ENCODE results near the gene CAMSAP1. TPM values are rescaled to one million over a fixed set of nuclear protein-coding genes. Genes with fewer than 3 reads are reported as not detected.

Gene CAMSAP1
- total RNA-seq, 6 experiments from 2014 or later = 5.2 to 16.1 (median 10.4) TPM

GRCh38 chr9:135850737-135851136 is 56.6 kb downstream of the CAMSAP1 start:
- Histone ChIP-seq H3K27ac (no peak overlapping the region), H3K9me3 (no peaks in the 10 kb centered on the region), H3K36me3 (no peaks in the 10 kb centered on the region), H3K27me3 (no peaks in the 10 kb centered on the region), H3K4me3 (no peak overlapping the region), H3K4me1 (no peaks in the 10 kb centered on the region)
- intact Hi-C loops (cut with DNase I) = no loop called here
- WGBS (ENCODE audit: insufficient coverage, low coverage, low lambda C conversion rate, missing lambda C conversion rate) = 74% methylated on average over 4 of the region's 8 CpGs
- DNase-seq (no peak), ATAC-seq (no peak)
- TF ChIP-seq POLR2A (IDR thresholded peaks at IDR 0.05) (no peak), CTCF (IDR thresholded peaks at IDR 0.05) (no peak)

- TF ChIP-seq CTCF (IDR thresholded peaks at IDR 0.05) (no peak), POLR2A (IDR thresholded peaks at IDR 0.05) (no peak)
- Histone ChIP-seq H3K9me3 (no peaks in the 10 kb centered on the region), H3K27ac (no peak overlapping the region), H3K27me3 (no peaks in the 10 kb centered on the region), H3K4me3 (no peak overlapping the region), H3K4me1 (no peaks in the 10 kb centered on the region), H3K36me3 (no peaks in the 10 kb centered on the region)
- DNase-seq (no peak), ATAC-seq (no peak)
- WGBS (ENCODE audit: insufficient coverage, low coverage, low lambda C conversion rate, missing lambda C conversion rate) = 95% methylated on average over 5 of the region's 8 CpGs
- intact Hi-C loops (cut with DNase I) = no loop called here
Measured at GRCh38 chr9:135849181-135849580, 58.2 kb downstream of the CAMSAP1 start.

GRCh38 chr9:135848341-135849047 is 58.9 kb downstream of the CAMSAP1 start:
- no peak overlapping the region for H3K27ac ChIP-seq
- no peak for DNase-seq
- no peaks in the 10 kb centered on the region for H3K36me3 ChIP-seq
- H3K4me1 ChIP-seq = no peaks in the 10 kb centered on the region
- intact Hi-C loops (cut with DNase I) = no loop called here
- H3K4me3 ChIP-seq = no peak overlapping the region
- no peaks in the 10 kb centered on the region for H3K9me3 ChIP-seq
- whole genome bisulfite sequencing (ENCODE audit: insufficient coverage, low coverage, low lambda C conversion rate, missing lambda C conversion rate) = 77% methylated on average over 11 of the region's 13 CpGs
- no peak for ATAC-seq
- no peaks in the 10 kb centered on the region for H3K27me3 ChIP-seq
- TF ChIP-seq POLR2A (IDR thresholded peaks at IDR 0.05) = no peak
- no peak for TF ChIP-seq CTCF (IDR thresholded peaks at IDR 0.05)

- H3K27me3 ChIP-seq = no peaks in the 10 kb centered on the region
- DNase-seq = no peak
- no peaks in the 10 kb centered on the region for H3K4me1 ChIP-seq
- intact Hi-C loops (cut with DNase I) = no loop called here
- TF ChIP-seq POLR2A (IDR thresholded peaks at IDR 0.05) (no peak), CTCF (IDR thresholded peaks at IDR 0.05) (no peak)
- ATAC-seq = no peak
- H3K4me3 ChIP-seq = no peak overlapping the region
- WGBS (ENCODE audit: insufficient coverage, low coverage, low lambda C conversion rate, missing lambda C conversion rate) = 38% methylated on average over 1 of the region's 1 CpG
- no peak overlapping the region for H3K27ac ChIP-seq
- H3K36me3 ChIP-seq = no peaks in the 10 kb centered on the region
- no peaks in the 10 kb centered on the region for H3K9me3 ChIP-seq
Measured at GRCh38 chr9:135847833-135848232, 59.5 kb downstream of the CAMSAP1 start.
